ENCODE data around the gene HIVEP3. TPM values are rescaled to one million over a fixed set of nuclear protein-coding genes. Genes with fewer than 3 reads are reported as not detected.

HIVEP3 gene
- total RNA-seq, 1 donor from 2014 or later = 3.6 TPM

DNA sequence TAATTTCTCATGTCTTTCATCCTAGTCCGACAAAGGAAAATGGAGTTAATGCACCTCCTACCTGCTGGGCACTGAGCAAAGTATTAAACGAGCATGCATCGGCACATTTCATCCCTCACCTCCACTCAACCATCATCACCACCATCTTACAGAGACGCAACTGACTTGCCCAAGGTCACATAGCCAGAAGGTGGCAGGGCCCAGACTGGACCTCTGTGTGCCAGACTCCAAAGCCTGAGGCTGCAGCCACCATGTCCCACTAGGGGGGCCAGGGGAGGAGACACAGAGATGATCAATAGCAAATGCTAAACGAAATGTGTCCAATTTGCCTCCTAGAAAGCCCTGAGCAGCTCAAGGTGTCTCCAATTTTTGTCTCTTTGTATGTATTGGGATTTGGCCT lies 270.5 kb downstream of the HIVEP3 start:
- no peaks in the 10 kb centered on the region for H3K27me3 Mint-ChIP-seq (ENCODE audit: low read depth)
- peaks cover 23% of the 10 kb centered on the region for H3K4me1 Mint-ChIP-seq (ENCODE audit: low read depth)
- H3K9me3 Mint-ChIP-seq (ENCODE audit: low read depth) = no peaks in the 10 kb centered on the region
- no peak overlapping the region for H3K27ac Mint-ChIP-seq (ENCODE audit: unreplicated experiment)
- TF ChIP-seq, protein P1, sequence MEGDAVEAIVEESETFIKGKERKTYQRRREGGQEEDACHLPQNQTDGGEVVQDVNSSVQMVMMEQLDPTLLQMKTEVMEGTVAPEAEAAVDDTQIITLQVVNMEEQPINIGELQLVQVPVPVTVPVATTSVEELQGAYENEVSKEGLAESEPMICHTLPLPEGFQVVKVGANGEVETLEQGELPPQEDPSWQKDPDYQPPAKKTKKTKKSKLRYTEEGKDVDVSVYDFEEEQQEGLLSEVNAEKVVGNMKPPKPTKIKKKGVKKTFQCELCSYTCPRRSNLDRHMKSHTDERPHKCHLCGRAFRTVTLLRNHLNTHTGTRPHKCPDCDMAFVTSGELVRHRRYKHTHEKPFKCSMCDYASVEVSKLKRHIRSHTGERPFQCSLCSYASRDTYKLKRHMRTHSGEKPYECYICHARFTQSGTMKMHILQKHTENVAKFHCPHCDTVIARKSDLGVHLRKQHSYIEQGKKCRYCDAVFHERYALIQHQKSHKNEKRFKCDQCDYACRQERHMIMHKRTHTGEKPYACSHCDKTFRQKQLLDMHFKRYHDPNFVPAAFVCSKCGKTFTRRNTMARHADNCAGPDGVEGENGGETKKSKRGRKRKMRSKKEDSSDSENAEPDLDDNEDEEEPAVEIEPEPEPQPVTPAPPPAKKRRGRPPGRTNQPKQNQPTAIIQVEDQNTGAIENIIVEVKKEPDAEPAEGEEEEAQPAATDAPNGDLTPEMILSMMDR (IDR thresholded peaks at IDR 0.05) = no peak
- peaks cover 1% of the 10 kb centered on the region for H3K36me3 Mint-ChIP-seq (ENCODE audit: low read depth)
- DNase-seq (ENCODE audit: low spot score) = no peak
- H3K4me3 Mint-ChIP-seq (ENCODE audit: unreplicated experiment) = no peak overlapping the region

DNA sequence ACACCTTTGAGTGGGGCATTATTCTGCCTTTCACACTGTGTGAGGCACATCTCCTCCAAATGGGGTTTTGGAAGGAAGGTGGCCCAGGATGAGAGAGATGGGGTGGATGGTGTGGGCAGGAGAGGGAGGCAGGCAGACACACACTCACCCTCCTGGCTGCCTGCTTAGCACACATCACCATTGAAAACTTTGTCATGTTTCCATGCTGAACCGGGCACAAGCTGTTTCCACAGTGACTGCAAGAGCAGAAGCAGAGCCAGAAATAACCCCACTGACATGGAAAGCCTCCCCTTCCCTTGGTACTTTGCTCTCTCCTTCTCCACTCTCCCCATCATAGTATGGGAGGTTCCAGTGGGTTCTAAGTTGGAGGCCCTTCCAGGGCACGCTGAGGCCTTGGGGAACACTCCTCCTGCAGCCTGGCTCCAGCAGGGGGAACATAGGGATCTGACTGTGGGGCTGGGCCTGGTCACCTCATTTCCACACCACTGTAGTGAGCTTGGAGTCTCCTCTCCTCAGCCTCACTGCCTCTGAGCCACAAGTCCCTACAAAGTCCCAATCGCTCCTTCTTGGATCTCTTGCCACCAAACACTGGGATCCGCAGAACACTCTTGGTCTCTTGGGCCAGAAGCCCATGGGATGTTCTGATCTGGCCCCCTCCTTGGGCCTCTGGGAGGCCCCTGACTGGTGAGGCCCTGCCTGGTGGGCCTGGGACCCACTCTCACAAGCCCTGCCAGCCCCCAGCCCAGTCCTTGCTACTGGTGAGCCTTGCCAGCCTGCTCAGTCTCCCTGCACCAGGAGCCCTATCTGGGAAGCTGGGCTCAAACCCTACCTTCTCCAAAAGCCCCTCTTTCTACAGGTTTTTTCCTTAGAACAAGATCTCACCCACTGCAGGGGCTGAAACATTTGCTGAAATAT lies 271.2 kb downstream of the HIVEP3 start:
- no peaks in the 10 kb centered on the region for H3K9me3 Mint-ChIP-seq (ENCODE audit: low read depth)
- peaks cover 23% of the 10 kb centered on the region for H3K4me1 Mint-ChIP-seq (ENCODE audit: low read depth)

DNA sequence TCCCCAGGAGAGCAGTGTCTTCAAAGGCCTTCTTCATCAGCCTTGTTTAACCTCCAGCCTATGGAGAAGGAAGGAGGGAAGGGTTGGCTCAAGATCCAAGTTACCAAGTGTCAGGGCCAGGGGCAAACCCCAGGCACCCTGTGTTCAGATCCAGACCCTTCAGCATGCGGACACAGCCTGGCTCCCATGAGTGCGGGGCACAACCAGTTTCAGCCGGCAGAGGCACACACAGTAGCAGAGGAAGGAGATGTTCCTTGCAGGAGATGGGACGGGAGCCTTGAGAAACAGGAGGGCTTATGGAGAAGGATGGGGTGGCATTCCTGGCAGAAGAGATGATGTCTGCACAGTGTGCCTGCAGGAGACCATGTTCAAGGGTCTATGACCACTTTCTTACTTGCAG lies 272.5 kb downstream of the HIVEP3 start:
- no peak for DNase-seq (ENCODE audit: low spot score)
- TF ChIP-seq, protein P1 (IDR thresholded peaks at IDR 0.05) = no peak
- H3K27ac Mint-ChIP-seq (ENCODE audit: unreplicated experiment) = no peak overlapping the region
- H3K9me3 Mint-ChIP-seq (ENCODE audit: low read depth) = no peaks in the 10 kb centered on the region
- H3K36me3 Mint-ChIP-seq (ENCODE audit: low read depth) = peaks cover 1% of the 10 kb centered on the region
- H3K4me3 Mint-ChIP-seq (ENCODE audit: unreplicated experiment) = no peak overlapping the region
- no peaks in the 10 kb centered on the region for H3K27me3 Mint-ChIP-seq (ENCODE audit: low read depth)
- peaks cover 23% of the 10 kb centered on the region for H3K4me1 Mint-ChIP-seq (ENCODE audit: low read depth)

More for the DNA sequence above, 271.2 kb downstream of the HIVEP3 start:
- TF ChIP-seq, protein P1 (IDR thresholded peaks at IDR 0.05) = no peak
- H3K36me3 Mint-ChIP-seq (ENCODE audit: low read depth) = peaks cover 1% of the 10 kb centered on the region
- DNase-seq (ENCODE audit: low spot score) = no peak
- no peaks in the 10 kb centered on the region for H3K27me3 Mint-ChIP-seq (ENCODE audit: low read depth)
- H3K4me3 Mint-ChIP-seq (ENCODE audit: unreplicated experiment) = no peak overlapping the region
- no peak overlapping the region for H3K27ac Mint-ChIP-seq (ENCODE audit: unreplicated experiment)

DNA sequence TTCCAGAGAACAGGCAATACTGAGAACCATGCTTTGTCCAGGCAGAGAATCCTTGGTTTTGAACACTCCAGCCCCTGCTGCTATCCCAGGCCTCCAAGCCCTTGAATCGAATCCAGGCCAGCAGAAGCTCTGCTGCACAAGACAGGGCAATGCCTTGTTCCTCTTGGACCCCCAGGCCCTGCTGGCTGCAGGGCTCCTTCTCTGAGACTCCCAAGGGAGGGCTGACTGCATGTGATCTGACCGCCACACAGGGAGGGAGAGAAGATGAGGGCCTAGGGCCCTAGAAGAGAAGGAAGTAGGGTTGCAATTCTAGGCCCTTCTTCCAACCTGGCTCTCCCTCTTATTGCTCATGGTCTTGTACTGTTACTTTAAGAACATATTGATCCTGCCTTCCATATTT lies 273.7 kb downstream of the HIVEP3 start:
- H3K27ac Mint-ChIP-seq (ENCODE audit: unreplicated experiment) = no peak overlapping the region
- H3K36me3 Mint-ChIP-seq (ENCODE audit: low read depth) = peaks cover 1% of the 10 kb centered on the region
- H3K9me3 Mint-ChIP-seq (ENCODE audit: low read depth) = no peaks in the 10 kb centered on the region
- no peaks in the 10 kb centered on the region for H3K27me3 Mint-ChIP-seq (ENCODE audit: low read depth)
- peaks cover 14% of the 10 kb centered on the region for H3K4me1 Mint-ChIP-seq (ENCODE audit: low read depth)
- TF ChIP-seq, protein P1 (IDR thresholded peaks at IDR 0.05) = no peak
- H3K4me3 Mint-ChIP-seq (ENCODE audit: unreplicated experiment) = no peak overlapping the region
- DNase-seq (ENCODE audit: low spot score) = no peak

DNA sequence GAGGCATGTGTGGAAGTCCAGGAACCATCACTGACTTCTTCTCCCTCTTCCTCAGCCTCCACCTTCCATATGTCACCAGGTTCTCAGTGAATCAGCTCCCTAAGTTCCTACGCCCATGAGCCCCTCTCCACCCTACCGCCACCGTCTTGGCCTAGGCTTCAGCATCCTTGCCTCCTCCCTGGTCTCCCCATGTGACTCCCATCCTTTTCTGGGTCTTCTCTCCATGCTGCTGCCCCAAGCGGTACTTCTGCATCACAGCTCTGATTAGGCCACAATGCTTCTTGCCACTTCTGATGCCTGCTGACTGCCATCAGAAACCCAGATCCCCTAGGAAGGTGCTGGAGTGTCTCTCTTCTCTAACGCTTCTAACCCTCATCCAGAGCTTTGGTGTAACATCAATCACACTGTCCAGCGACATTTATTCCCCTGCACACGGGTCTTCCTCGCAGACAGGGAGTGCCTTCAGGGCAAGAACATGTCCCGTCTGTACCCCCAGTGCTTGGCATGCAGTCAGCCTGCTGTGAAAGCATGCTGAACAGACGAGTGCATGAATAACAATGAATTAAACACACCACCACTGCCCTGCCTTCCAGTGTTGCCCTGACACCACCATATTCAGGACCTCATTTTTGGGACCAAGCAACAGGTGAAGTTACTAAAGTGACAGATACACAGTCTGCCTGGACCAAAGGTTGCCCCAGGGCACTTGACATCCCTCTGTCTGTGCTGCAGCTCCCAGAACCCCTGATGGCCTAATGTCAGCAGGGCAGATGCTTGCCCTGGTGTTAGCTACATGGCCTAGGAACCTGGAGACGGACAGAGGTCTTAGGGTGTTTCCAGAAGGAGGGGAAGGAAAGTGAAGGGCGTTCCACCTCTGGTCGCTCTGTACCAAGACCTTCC lies 275.6 kb downstream of the HIVEP3 start:
- H3K36me3 Mint-ChIP-seq (ENCODE audit: low read depth) = peaks cover 1% of the 10 kb centered on the region
- no peaks in the 10 kb centered on the region for H3K9me3 Mint-ChIP-seq (ENCODE audit: low read depth)

More for the DNA sequence above, 275.6 kb downstream of the HIVEP3 start:
- Mint-ChIP-seq H3K27me3 (ENCODE audit: low read depth) (no peaks in the 10 kb centered on the region), H3K27ac (ENCODE audit: unreplicated experiment) (no peak overlapping the region), H3K4me3 (ENCODE audit: unreplicated experiment) (no peak overlapping the region), H3K4me1 (ENCODE audit: low read depth) (peaks cover 19% of the 10 kb centered on the region)
- no peak for DNase-seq (ENCODE audit: low spot score)
- TF ChIP-seq, protein P1 (IDR thresholded peaks at IDR 0.05) = no peak

Data from chondrocyte (in vitro differentiated cells).